Left forelimb (tissue), 1 donor: ENCODE data around the gene CHRNB4.
A peak's percentile ranks its signal among the peaks of the same experiment; 100 is the strongest.

Experiments used
- DNase-seq: peaks from one replicate; pipeline ENCODE4 v3.0.0-alpha.2; 2018; ENCODE audit warnings: low spot score

CHRNB4 gene

GRCh38 chr15:78641102-78641748 lies at the start of gene CHRNB4:
CHRNB4 (minus strand) TSS chr15:78641210; CDS start chr15:78641133, 77 bp downstream.
- DNase-seq, result peak; percentile 74

GRCh38 chr15:78689626-78690025 lies 48.6 kb upstream of the CHRNB4 start:
- DNase-seq, result no peak

GRCh38 chr15:78685925-78686324 lies 44.9 kb upstream of the CHRNB4 start:
- DNase-seq, result no peak

DNA sequence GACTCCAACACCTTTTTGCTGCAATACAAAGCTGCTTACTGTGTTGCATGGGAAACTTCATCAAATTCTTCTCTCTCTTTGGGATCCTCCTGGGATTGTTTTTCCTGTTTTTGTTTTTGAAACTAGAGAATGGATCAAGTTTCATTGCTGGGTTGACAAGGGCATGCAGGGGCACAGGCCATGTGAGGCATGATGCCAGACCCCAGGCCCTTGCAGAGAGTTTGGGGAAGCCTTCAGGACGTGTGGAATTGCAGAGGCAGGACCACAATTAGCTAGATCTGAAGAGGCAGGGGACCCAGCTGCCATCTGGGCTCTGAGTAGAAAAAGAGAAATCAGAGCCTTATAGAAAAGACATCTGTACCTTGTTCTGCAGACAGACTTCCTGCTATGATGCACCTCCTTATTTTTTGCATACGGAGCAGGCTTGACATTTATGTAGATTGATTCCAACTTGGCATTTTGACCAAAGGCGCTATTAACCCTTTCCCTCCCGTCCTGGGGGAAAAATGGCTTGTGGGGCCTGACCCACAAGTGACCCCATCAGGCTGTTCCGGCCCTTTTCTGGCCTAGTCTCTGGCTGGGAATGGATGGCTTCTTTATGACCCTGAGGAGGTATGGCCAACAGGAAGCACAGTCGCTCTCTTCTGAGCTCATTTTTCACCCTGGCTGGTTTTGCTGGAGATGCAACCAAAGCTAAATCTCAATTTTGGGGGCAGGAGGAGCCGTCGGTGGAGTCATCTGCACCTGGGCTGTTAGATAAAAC lies 44.3 kb upstream of the CHRNB4 start:
- peak; percentile 70 for DNase-seq

DNA sequence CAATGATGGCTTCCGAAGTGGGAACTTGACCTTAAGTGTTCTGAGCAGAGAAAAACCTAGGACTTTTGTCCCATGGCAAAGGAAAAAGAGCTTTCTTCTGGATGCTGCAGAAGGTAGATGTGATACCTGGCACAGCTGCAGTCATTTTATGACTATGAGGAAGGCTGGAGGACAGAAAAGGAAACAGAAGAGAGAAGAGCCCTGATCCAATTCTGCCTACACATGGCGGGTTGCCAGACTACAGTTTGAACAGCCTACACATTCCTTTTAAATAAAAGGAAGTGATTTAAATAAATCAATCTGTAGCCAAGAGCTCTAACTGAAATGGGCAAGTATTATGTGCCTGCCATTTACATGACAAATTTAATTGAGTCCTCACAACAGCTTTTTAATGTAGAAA lies 43.6 kb upstream of the CHRNB4 start:
- peak; percentile 3 for DNase-seq

GRCh38 chr15:78683599-78683998 lies 42.6 kb upstream of the CHRNB4 start:
- DNase-seq, result peak; percentile 37

DNA sequence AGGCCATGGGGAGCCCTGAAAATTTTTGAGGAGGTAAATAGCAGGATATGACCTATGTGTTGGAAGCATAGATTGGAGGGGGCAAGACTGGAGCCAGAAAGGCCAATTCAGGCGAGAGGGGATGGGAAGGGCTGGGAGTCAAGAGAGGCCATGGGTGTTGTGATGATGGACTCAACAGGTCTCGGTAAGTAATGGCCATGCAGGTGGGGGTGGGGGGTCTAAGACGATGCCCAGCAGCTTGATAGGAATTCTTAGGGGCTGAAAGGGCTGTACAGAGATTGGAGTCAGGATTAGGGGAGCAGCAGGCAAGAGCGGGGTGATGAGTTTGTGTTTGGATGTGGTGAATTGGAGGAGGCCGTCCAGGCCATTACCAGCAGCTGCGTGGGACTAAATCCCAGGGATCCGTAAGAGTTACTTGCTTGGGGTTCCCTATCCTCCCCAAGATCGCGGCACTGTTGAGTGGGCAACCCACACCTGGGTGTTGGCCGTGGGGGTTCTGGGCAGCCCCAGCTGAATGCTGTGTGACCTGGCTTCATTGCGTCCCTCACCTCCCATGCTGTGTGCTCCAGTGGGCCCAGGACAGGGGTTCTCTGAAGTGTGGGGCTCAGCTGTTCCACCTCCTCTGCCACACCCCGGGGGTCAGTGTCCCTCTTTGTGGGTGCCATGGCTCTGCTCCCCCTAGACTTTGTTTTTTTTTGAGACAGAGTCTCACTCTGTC lies 41.8 kb upstream of the CHRNB4 start:
- peak; percentile 40 for DNase-seq

DNA sequence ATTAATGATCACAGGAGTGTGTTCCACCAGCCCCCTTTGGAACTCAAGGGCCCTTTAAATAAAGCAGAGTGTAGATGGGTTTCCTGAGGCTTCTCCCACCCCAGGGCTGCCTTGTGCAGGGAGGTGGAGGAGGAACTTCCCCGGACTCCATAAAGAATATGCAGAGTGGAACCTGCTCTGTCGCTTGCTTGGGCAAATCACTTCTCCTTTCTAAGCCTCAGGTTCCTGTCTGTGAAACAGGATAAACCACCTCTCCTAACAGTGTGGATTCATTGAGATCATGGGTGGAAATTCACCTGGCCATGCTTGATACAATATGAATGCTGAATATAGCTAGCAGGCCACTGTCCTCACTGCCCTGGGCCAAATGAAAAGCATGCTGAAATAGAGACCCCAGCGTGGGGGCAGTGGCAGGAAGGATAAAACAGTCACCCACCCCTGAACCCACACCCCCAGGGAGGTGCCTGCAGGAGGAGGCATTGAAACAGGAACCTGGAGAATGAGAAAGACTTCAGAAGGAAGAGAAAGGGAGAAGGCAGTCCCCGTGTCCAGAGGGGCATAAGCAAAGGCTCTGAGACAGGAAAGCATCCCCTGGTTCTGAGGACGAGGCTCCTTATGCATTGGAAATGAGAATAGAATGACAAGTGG lies 41.1 kb upstream of the CHRNB4 start:
- peak; percentile 55 for DNase-seq

- peak; percentile 36 for DNase-seq
These were observed 40.4 kb upstream of the CHRNB4 start for GRCh38 chr15:78681281-78682003.

DNA sequence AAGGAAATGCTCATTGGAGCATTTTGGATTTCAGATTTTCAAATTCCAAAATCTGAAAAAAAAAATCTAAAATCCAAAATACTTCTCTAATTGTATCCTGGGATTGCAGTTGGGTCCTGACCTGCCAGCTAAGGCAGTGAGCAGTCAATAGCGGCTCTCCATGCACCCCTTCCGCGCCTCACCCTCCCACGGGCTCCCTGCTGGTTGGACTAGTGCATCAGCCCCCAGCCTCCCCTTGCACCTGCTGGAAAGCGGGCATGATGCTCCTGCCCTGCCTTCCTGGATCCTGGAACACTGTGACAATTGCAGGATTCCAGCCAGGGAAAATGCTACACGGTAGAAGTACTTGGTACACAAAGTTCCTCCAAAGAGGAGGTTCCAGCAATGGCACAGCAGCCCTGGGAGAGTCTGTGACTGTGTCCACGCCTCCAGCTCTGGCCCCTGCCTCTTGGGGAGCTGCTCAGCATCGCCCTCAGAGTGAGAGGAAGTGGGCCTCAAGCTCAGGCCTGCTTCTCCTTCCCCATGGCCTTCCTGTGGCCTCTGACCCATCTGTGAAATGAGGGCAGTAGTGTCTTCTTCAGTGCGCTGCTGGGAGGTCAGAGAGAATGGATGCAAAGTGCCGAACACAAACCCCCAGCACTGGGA lies 39.5 kb upstream of the CHRNB4 start:
- peak; percentile 63 for DNase-seq

- peak; percentile 44 for DNase-seq
These were observed 38.1 kb upstream of the CHRNB4 start for GRCh38 chr15:78679089-78679511.

- peak; percentile 28 for DNase-seq
These were observed 35.6 kb upstream of the CHRNB4 start for GRCh38 chr15:78676424-78677110.

- peak; percentile 41 for DNase-seq
These were observed 34.8 kb upstream of the CHRNB4 start for GRCh38 chr15:78675617-78676360.

DNA sequence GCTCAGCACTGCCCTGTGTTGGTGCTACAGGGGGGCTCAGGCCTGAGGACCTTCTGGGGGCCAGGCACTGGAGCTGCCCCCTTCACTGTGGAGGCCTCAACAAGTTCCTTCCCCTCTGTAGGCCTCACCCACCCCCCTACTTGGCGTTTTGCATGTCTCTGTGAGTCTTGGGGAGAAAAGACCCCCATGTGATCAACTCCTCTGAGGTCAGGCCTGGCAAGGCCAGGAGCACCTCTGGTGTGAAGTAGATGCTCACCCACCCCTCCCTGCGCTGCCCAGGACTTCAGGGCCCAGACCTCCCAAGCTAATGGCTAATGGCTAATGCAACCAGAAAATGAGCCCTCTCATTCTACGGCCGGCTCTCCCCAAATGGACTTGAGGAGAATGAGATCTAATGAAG lies 34.2 kb upstream of the CHRNB4 start:
- no peak for DNase-seq

- DNase-seq, result no peak
These were observed 33.0 kb upstream of the CHRNB4 start for GRCh38 chr15:78673917-78674444.

DNA sequence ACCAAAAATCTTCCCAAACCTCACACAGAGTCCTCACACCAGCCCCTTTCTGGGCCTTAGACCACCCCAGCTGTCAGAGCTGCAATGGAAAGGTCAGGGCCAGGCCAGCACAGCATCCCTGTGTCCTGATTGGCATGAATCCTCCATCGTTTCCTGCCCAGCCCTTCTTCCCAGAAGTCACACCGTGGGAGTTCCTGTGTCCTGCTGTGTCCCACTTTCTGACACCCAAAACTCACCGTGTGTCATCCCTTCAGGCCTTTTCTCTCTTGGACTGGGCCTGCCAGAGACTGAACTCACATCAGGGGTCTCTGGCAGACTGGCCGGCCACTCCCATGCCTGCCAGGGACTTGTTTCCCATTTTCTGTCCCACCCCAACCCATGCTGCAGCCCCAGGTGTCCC lies 32.5 kb upstream of the CHRNB4 start:
- DNase-seq, result no peak

DNA sequence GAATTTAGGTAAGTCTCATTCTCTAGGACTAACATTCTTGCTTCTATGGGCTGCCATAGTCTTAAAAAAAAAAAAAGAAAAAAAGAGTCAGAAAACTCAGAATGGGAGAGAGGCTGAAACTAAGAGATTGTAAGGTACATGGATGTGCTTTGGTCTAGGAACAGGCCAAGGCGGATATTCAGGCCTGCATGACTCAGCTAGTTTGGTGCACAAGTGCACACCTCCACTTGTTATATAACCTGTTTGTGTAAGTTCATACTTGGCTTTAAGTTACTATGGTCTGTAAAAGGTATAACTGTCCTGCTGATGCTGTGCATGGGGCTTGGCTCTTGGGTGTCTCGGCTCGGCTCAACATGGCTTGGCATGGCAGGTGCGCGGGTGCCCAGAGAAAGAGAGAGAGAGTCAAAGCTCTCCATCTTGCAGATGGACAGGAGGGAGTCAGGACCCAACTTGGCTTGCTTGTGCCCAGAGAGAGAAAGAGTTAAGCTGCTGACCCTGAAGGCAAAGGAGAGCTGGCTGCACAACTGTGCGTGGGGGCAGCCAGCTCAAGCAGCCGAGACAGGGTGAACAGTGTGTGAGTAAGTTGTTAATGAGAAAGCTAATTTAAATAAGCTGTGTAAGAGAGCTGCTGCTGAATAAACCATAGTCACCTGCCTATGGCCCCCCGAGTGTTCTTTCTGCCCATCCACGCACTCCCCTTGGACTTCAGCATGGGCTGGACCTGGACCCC lies 31.4 kb upstream of the CHRNB4 start:
- DNase-seq, result no peak

GRCh38 chr15:78671626-78672211 lies 30.7 kb upstream of the CHRNB4 start:
- DNase-seq, result peak; percentile 76
